Colonic mucosa (tissue), 4 donors: ENCODE results near the gene KCNK10. TPM values are rescaled to one million over a fixed set of nuclear protein-coding genes. Genes with fewer than 3 reads are reported as not detected.

ENCODE experiments used
- DNase-seq: peaks from one replicate; pipeline ENCODE4 v3.0.0-alpha.2; 2020
- H3K27ac ChIP-seq: fragments of 200-600 bp; one replicate; pipeline ENCODE4 v1.8.0; 2021
- H3K27me3 ChIP-seq: fragments of 200-600 bp; one replicate; pipeline ENCODE4 v1.8.0; 2021
- H3K36me3 ChIP-seq: fragments of 200-600 bp; one replicate; pipeline ENCODE4 v1.8.0; 2021
- H3K4me1 ChIP-seq: fragments of 200-600 bp; one replicate; pipeline ENCODE4 v1.8.0; 2021; ENCODE audit warnings: mild to moderate bottlenecking
- H3K4me3 ChIP-seq: fragments of 200-600 bp; one replicate; pipeline ENCODE4 v1.8.0; 2021
- H3K9ac ChIP-seq, 2 donors: one replicate each; pipeline ENCODE4 v1.7.0; 2013; ENCODE audit warnings: control low read depth in 2 of 2, low read depth in 2 of 2, low read length in 2 of 2
- H3K9me3 ChIP-seq: fragments of 200-600 bp; one replicate; pipeline ENCODE4 v1.8.0; 2021
- CTCF ChIP-seq: fragments of 200-600 bp; IDR thresholded peaks from one replicate; pipeline ENCODE4 v1.8.0; 2022; ENCODE audit warnings: antibody characterized with exemption, mild to moderate bottlenecking
- intact Hi-C: fragments of 100-400 bp; cut with DNase I; formaldehyde crosslinking; loops from one replicate; pipeline ENCODE4 v1.14.1; 2022
- total RNA-seq, 2 donors: library from RNA; stranded (reverse); fragmentation: NEBNext Ultra II Directional in 1 of 2; extraction: Animal tissue kit (Norgen Biotek cat#: 25700) in 1 of 2; gene quantifications; one replicate each; pipeline ENCODE4 v1.2.1, GENCODE V29; 2021
- donor health status: healthy.
- donor health status: DM: no; HTN: no; CAD: no.
- donor health status: DM: no; HTN: no; CAD: no.

KCNK10 gene
- total RNA-seq, 2 donors from 2014 or later: 0.74 to 2.1 TPM

GRCh38 chr14:88289234-88289633 lies 33.8 kb downstream of the KCNK10 start:
- Histone ChIP-seq H3K9ac (no peak overlapping the region), H3K9me3 (no peaks in the 10 kb centered on the region), H3K4me1 (no peaks in the 10 kb centered on the region), H3K4me3 (no peak overlapping the region), H3K36me3 (no peaks in the 10 kb centered on the region), H3K27me3 (no peaks in the 10 kb centered on the region), H3K27ac (no peak overlapping the region)
- TF ChIP-seq CTCF: no peak
- intact Hi-C loops: no loop called here
- DNase-seq: no peak

GRCh38 chr14:88286309-88286708 lies 36.8 kb downstream of the KCNK10 start:
- no peaks in the 10 kb centered on the region for H3K27me3 ChIP-seq
- intact Hi-C loops: no loop called here
- TF ChIP-seq CTCF: no peak
- no peak overlapping the region for H3K4me3 ChIP-seq
- H3K36me3 ChIP-seq: no peaks in the 10 kb centered on the region
- H3K27ac ChIP-seq: no peak overlapping the region
- H3K9me3 ChIP-seq: no peaks in the 10 kb centered on the region
- no peaks in the 10 kb centered on the region for H3K4me1 ChIP-seq
- no peak overlapping the region for H3K9ac ChIP-seq
- no peak for DNase-seq

GRCh38 chr14:88281447-88281846 lies 41.6 kb downstream of the KCNK10 start:
- no peak for DNase-seq
- no peaks in the 10 kb centered on the region for H3K4me1 ChIP-seq
- intact Hi-C loops: no loop called here

GRCh38 chr14:88276923-88277596 lies 46.0 kb downstream of the KCNK10 start:
- no peak for DNase-seq
- Histone ChIP-seq H3K9me3 (no peaks in the 10 kb centered on the region), H3K36me3 (no peaks in the 10 kb centered on the region), H3K27me3 (no peaks in the 10 kb centered on the region), H3K27ac (no peak overlapping the region), H3K9ac (no peak overlapping the region), H3K4me1 (no peaks in the 10 kb centered on the region), H3K4me3 (no peak overlapping the region)
- TF ChIP-seq CTCF: no peak
- intact Hi-C loops: no loop called here

More at GRCh38 chr14:88281447-88281846, 41.6 kb downstream of the KCNK10 start:
- H3K36me3 ChIP-seq: no peaks in the 10 kb centered on the region
- H3K27ac ChIP-seq: no peak overlapping the region
- TF ChIP-seq CTCF: no peak
- H3K4me3 ChIP-seq: no peak overlapping the region
- no peak overlapping the region for H3K9ac ChIP-seq
- H3K27me3 ChIP-seq: no peaks in the 10 kb centered on the region
- no peaks in the 10 kb centered on the region for H3K9me3 ChIP-seq

GRCh38 chr14:88272390-88273269 lies 50.4 kb downstream of the KCNK10 start:
- H3K36me3 ChIP-seq: no peaks in the 10 kb centered on the region
- intact Hi-C loops: no loop called here
- no peak overlapping the region for H3K27ac ChIP-seq
- no peaks in the 10 kb centered on the region for H3K9me3 ChIP-seq
- no peaks in the 10 kb centered on the region for H3K27me3 ChIP-seq
- no peak overlapping the region for H3K4me3 ChIP-seq
- no peak for DNase-seq
- TF ChIP-seq CTCF: no peak
- H3K4me1 ChIP-seq: peaks cover 6% of the 10 kb centered on the region
- no peak overlapping the region for H3K9ac ChIP-seq
